Stimulated activated CD4-positive, alpha-beta T cell treated with anti-CD3 and anti-CD28 coated beads, Interleukin-1b, Interleukin-23, amount 100 ng/mL, for 4 hours (primary cell): ENCODE measurements around the gene SLC22A12.

ENCODE experiments used
- DNase-seq, 2 donors: peaks; one replicate each; pipeline ENCODE4 v3.0.0-alpha.2; 2020; ENCODE audit warnings: low read depth in 2 of 2

Gene SLC22A12

DNA sequence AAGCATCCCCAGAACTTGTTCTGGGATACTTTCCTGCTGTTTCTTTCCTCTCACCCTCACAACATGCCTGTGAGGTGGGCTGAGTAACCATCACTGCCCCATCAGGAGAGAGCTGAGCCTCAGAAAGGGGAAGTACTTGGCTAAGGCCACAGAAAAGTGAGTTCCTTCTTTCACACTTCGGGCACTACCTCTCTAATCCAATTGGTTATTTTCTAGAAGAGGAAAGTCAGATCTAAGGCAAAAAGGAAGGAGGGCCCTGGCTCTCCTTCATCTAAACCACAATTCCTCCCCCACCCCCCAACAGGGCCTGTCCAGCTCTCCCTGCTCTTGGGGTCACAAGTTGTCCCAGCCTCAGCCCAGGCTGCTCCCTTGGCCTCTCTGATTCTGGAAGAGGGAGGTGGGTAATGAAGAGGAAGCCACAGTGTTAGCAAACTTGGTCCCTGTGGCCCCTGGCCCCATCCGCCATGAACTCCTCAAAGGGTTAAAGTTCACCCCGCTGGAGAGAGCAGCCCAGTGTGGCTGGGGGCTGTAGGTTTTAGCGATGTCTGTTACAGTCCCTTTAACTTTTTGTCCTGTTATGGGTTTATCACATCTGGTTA lies 34.0 kb downstream of the SLC22A12 start:
- no peak for DNase-seq

DNA sequence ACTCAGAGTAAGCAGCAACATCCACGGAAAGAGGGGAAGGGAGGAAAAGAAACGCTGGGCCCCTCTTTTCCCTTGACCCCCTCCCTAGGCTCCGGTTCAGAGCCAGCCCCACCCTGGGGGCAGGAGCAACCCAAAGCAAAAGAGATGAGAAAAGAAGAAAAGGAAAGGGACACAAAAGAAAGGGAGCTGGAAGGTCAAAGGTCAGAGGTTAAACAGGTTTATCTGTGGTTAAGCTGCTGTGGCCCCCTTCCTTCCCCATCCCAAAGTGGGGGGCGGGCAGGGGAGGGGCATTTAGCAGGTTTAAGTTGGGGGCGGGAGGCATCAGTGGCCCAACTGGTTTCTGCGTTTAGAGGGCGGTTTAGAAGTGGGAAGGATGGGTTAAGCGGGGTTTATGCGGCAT lies 35.6 kb downstream of the SLC22A12 start:
- no peak for DNase-seq

DNA sequence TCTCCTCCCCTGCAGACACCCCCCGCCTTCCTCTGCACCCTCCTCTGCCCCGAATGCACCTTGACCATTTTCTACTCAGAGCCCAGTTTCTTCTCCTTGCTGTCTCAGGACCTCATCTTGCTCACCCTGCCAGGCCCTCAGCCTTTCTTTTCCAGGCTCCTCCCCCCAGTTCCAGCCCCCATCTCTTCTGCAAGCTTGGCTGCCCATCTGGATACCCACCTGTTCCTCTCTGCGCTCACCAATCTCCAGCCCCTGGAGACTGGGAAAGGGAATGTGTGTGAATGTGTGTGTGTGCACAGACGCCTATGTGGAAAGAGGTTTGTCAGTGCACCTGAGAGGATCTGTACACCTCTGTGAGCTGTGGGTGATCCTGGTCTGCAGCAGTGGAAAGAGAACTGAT lies 36.4 kb downstream of the SLC22A12 start:
- no peak for DNase-seq

DNA sequence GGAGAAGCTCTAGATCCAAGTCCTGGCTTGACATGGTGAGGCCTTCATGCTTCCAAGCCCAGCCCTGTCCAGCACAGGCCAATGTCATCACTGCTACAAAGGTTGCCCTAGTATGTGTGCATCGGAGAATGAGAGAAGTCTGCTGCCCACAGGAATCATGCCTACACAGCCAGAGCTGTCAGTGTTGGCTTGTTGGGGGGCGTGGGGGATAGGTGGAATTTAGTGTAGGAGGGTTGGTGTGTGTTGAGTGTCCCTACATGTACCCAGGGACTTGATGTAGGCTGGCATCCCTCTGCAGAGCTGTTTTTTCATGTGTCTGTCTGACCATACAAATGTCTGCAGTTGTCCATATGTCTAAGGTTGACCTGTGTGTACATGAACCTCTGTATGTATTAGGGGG lies 37.6 kb downstream of the SLC22A12 start:
- no peak for DNase-seq

DNA sequence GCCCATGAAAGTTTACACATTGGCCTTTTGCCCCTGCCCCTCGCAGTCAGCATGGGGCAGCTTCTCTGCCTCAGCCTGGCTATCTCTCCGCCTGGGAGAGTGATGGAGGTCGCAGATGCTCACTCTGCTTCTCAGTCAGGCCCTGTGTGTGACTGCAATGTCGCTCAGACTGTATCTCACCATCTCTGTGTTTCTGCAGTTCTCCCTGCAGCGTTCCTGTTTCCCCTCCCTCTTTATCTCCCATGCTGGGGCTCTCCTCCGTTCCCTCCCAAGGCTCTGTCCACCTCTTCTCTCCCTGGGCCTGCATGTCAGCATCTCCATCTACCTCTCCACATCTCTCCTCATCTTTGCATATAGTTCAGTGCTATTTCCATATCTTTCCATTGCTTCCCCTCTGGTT lies 38.1 kb downstream of the SLC22A12 start:
- DNase-seq = no peak

DNA sequence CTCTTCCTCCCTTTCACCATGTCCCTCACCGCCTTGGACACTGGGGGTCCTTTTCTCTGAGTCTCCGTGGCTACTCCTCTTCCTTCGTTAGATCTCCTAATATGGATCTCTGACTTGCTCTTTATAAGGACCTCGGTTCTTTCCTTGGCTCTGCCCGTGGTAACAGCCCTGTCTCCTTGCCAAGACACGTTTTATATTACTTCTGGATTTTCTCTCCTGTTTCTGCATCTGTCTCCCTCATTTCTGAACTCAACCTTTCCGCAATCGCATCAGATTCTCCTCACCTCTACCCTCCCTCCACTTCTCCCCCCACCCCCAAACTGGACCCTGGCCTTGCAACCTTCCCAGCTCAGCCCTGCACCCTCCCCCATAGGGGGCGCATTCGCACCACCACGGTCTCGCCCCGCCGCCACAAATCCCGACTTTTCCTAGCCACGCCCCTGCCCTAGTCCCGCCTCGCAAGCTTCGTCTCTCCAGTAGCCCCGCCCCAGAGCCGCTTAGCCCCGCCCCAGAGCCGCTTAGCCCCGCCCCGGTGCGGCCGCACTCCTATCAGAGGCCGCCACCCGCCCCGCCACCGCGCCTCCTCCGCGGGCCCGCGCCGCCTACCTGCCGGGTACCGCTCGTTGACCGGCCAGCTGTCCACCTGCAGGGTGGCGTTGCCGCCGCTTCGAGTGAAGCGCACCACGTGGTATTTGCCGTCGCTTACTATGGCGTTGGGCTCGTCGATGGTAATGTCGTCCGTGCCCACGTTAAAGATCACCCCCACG lies 39.0 kb downstream of the SLC22A12 start:
- DNase-seq = no peak

DNA sequence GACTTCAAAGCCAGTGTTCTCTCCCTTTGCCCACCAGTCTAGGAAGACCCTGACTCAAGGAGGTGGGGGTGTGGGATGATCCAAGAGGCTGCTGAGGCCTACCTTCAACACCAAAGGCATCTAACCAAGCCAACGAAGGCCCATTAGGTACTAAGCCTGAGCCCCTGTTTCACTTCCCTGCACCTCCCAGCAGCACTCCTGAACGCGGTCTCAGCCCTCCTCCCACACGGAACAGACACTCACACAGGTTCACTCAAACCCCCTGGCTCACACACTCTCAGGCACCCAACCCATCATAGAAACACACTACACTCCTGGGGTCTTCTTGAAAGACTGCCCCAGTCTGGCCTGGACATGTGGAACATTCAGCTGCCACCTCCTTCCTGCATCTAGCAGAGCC lies 40.7 kb downstream of the SLC22A12 start:
- DNase-seq = no peak

DNA sequence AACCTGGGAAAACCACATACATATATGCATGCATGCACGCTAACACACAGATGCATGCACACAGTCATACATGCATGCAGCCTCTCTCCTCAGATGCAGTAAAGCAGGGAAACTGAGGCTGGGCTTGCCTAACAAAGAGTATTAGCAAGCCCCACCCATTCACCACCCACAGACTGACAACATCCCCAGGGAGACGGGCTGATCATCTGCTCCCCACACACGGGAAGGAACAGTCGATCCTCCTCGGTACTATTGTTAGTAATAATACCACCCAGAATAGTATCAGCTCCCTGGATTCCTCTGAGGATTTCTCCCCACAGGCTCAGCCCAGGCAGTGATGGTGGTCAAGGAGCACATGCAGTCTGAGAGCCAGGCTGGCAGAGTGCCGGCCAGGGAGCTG lies 41.2 kb downstream of the SLC22A12 start:
- DNase-seq = no peak

DNA sequence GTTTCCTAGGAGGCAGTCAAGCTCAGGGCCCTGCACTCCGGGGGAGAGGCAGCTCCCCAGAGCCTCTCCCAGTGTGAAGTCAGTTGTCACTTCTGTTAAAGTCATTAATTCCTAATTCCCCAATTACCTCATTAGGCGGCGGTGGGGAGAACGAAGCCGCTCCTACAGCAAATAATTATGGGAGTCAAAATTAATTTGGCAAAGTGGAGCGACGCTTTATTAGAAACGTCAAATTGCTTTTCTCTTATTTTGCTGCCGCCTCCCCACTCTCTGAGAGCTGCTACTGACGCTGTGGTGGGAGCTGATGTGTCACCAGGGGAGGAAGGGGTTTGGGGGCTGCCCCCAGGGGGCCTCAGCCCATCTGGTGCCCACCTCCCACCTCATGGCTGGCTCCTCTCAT lies 41.6 kb downstream of the SLC22A12 start:
- no peak for DNase-seq

DNA sequence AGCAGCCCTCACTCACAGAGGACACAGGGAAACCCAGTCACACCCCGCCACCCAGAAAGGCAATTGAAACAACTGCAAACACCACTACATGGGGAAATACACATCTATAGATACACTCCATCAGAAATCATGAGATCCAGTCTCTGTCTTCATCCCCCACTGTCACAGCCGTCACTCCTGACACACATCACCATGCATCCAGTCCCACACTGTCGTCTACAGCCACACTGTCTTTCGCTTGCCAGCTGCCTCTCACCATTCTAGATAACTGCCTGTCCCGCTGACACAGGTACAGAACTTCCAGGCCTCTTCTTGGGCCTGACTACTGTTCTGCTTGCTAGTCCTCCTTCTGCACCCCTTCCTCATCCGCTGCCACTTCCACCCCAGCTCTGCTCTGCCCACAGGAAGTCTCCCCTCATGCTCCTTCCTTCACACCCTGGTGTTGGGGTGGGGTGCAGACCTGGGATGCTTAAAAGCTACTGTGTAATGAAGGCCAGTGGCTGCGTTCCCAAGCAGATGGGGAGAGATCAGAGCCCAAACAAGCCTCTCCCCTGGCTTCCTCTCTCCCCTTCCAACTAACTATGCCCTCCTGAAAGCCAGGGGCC lies 42.6 kb downstream of the SLC22A12 start:
- no peak for DNase-seq

DNA sequence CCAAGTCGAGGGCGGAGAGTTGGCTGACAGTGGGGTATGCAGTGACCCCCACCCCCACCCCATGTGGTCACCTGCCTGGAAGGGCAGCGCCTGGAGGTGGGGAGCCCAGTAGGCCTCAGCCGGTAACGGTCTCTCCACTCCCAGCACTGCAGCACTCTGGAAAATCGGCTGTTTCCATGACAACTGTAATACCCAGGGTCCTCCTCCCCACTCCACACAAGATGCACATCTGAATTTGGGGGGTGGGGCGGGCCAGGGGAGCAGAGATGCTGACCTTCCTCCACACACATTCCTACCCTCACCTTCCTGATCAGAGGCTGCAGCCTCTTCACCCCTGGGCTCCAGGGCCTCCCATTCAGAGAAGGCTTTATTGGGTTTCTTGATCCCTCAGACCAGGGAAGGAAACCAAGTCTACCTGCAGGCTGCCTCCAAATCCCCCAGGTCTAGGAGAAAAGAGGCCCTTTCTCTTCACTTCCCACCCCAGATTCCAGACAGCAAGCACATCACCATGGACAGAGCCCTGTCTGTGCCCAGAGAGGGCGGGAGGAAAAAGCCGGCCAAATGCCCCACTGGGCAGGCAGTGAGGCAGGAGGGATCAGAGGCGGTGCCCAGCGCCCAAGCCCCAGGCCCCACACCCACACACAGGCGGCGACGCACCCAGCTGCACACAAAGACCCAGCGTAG lies 46.5 kb downstream of the SLC22A12 start:
- no peak for DNase-seq

DNA sequence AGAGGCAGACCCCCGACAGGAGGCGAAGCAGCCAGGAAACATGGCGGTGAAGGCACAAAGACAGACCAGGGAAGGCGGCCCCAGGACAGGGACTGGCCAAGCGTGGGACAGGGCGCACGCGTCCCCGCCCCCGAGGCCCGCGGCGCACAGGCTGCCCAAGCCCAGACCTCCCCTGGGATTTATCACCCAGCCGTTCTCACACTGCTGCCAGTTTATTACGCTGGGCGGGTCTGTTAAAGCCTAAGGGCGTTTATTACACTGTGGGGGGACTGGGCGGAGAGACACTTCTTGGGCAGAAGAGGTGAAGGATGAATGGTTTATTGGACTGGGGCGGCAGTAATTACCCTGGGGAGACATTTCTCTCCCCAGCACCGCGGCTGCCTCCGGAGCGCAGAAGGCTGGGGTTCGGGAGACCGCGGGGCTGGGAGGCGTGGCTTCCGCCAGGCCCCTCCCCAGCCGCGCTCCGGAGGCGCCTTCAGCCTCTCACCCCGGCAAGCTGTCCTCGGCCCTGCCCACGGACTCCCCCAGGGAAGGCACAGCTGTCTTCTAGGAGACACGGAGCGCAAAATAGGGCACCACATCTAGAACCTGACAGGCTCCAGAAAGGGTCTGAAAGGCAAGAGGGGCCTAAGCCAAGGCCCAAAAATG lies 47.1 kb downstream of the SLC22A12 start:
- no peak for DNase-seq

DNA sequence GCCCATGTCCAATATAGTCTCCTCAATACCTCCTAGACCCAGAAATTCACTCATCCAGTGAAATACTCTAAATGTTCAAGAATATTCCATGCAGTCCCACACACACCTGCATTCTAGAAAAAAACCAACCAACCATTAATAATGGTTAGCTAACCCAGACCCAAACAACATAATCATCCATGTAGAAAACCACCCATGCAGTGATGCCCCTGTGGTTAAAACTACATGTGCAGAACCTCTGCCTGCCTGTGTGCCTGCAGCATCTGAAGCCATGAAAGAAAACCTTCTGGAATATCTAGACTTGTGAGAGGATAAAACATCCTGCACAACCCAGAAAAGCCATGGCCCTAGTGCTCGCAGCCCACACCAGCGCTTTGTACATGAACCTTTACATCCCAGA lies 47.8 kb downstream of the SLC22A12 start:
- no peak for DNase-seq

DNA sequence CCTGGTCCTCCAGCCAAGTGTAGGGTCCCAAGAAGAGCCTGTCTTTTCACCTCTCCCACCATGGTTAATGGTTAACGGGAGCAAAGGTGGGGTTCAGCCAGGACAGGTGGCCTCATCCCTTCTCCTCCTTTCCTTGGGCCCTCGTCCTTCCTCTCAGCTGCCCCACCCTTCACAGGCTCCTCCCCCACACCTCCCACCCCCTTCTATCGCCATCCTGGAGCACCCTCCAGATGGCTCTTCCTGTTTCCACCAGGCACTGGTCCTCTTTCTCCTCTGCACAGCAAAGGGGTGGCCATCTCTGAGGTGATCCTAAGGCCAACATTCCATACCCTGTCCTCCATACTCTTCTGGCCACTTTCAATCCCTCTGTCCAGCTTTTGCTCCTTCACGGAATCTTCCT lies 48.9 kb downstream of the SLC22A12 start:
- no peak for DNase-seq

DNA sequence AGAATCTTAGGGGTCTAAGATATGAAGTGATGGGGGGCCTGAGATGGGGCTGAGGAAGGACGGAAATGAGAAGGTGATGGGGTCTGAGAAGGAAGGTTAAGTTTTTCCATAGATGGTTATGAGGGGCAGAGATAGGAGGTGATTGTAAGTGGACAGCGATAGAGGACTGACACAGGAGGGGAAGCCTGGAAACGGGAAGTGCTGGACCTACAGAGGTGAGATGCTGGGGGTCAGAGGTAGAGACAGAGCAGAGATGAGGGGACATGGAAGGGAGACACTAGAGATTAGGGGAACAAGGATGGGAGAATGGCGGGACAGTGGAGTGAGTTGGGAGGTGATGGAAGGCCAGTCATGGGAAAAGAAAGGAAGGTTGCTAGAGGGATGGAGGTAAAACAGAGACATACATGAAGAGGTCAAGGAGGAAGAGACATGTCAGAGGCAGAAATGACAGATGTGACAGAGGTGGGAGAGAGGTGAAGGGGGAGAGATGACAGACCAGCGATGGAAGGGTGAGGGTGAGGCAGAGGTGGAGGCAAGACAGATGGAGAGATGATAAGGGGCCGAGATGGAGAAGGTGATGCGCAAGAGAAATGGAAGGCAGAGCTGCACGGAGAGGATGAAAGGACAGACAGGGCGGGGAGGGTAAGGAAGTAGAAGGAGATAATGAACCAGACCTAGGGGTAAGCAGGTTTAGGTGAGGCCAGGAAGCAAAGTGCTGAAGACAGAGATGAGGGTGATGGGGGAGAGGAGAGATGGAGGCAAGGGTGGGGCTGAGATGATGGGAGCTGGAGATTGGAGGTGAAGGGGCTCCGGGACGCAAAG lies 50.8 kb downstream of the SLC22A12 start:
- no peak for DNase-seq

DNA sequence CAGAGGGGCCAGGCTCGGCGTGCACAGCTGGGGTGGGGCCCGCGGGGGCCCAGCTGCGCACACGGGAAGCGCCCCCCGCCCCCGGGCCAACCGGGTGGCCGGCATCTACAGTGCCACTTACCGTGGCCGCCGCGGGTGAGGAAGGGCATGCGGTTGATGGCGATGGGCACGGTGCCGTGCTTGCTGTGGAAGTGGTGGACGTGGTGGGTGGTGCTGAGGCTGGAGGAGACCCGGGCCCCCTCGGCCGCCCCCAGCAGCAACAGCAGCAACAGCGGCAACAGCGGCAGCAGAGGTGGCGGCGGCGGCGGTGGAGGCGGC lies 51.4 kb downstream of the SLC22A12 start:
- no peak for DNase-seq

DNA sequence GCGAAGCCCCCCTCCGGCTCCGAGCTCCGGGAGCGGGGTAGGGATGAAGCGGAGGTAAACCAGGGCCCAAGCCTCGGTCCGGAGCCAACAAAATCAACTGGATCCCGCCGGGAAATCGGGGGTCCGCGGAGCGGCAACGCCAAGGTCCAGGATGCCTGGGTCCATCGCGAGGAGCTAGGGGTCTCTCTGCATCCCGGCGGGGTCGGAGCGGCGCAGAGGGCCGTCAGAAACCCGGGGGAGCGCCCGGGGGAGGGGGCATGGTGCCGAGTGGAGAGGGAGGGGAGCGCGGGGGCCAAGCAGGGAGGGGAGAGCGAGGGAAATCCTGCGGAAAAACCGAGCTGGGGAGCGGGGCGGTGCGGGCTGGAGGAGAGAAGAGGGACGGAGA lies 51.8 kb downstream of the SLC22A12 start:
- DNase-seq = no peak

DNA sequence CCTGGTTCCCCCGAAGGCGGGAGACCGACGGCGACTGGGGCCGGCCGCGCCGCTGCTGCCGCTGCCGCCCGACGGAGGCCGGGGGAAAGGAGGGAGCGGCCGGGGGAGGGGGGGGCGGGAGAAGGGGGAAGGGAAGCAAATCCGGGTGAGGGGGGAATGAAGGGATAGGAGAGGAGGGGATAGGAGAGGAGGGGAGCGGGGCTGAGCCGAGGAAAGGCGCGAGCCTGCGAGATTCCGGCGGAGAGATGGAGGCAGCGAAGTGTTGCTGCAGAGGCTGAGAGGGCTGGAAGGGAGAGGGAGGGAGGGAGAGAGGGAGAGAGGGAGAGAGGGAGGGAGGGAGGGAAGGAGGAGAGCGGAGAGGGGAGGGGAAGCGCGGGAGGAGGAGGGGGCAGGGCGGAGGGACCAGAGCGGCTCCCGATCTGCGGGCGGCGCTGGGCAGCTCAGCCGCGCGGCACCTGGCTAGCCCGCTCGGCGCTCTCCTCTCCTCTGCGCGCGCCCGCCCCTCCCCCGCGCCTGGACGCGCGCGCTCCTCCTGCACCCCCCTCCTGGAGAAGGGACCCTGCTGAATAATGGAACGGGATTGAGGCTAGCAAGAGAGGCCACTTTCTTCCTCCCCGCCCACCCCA lies 52.3 kb downstream of the SLC22A12 start:
- no peak for DNase-seq

DNA sequence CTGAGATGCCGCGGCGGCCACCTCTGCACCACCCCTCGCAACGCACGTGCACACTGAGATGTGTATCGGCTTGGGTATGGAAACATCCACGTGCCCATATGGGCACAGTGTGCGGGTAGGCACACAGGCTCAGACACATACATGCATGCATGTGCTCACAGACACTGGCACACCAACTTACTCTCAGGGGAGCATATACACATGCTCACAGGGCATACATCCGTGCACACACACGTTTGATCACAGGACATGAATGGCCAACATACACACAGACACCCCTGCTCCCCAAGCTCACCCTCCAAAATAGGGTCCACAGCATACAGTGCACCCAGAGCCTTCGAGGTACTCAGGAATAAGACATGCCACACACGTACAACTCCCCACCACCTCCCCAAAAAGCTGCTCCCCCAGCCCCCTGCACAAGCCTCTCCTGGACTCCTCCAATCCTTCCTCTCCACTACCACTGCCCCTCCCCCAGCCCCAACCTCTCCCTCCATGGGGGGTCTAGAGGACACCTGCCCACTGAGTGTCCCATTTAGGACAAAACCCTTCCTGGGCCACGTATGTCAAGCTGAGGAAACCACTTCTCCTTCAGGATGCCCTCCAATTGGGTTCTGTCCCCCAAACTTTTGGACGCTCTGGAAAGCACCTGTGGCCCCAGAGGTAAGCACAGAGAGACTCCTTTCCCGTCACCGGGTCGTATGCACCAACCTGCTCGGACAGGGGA lies 53.1 kb downstream of the SLC22A12 start:
- DNase-seq = no peak

DNA sequence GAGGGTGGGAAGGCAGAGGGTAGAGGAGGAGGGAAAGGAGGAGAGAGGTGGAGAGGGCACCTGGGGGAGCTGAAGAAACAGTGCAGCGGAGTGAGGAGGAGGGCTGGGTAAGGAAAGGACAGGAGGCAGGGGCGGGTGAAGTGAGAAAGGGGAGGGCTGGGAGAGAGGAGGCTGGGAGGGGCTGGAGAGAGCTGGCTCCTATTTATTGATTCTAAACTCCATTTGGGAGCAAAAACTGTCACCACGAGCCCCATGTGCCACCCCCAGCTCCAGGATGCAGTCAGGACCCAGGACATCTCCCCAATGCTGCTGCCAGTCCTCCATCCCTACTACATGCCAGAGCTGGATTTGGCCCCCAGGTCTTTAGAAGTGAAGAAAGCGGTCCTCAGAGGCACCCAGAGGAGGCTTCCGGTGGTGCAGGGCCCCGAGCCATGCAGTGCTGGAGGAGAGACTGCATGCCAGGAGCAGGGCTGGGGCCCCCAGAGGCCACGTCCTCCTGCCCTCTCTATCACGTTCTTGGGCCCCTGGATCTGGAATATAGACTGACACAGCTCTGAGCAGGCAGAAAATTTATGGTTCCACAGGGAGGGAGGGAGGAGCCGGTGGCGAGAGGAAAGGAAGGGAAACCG lies 53.7 kb downstream of the SLC22A12 start:
- DNase-seq = no peak
